DLD1 (cell line): ENCODE results near the gene CFL2.
"Not testable (repeated sequence)": the region's sequence is repeated elsewhere in the genome, so short reads cannot be mapped to it uniquely, and the experiment has no call there.

Experiments
- in situ Hi-C: cut with HindIII; loops from 2 replicates; pipeline ENCODE4 v1.10.0; 2017; ENCODE audit warnings: low sequenced_read_pairs

Gene CFL2

GRCh38 chr14:34711796-34712712 is 2.3 kb downstream of the CFL2 start:
- in situ Hi-C loops = no loop called here

DNA sequence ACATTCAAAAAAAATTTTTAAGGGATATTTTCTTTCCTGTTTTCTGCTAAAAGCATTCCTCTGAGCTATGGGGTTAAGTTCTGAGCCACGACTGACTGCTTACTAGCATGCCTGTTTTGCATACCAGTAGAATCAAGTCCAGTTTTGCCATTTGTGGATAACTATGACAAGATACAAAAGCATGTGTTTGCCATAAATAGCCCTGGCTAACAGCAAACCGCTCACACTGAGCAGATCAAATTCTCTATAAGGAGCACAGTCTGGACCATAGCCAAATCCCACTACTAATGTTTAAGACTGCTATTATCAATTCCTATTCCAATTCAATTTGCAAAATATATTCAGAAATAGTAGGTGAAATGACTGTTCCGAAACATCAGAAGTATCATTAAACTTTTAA is 3.2 kb downstream of the CFL2 start:
- in situ Hi-C loops = no loop called here

DNA sequence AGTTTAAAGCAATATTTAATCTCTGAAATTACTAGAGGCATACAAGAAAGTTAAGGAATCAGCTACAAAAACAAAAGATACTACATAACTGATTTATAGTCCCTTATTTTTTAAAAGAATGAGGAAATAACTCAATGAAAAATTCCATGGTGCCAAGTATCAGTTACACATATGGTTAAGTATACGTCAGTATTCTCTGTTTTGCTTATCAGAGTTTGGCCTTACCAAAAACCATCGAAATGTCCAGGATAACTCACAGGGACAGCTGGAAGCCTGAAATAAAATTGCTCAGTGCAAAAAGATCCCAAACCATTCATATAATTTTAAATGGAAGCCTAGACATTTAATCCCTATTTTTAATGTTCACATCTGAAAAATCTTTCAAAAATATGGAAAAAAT is 3.6 kb downstream of the CFL2 start:
- in situ Hi-C loops = no loop called here

DNA sequence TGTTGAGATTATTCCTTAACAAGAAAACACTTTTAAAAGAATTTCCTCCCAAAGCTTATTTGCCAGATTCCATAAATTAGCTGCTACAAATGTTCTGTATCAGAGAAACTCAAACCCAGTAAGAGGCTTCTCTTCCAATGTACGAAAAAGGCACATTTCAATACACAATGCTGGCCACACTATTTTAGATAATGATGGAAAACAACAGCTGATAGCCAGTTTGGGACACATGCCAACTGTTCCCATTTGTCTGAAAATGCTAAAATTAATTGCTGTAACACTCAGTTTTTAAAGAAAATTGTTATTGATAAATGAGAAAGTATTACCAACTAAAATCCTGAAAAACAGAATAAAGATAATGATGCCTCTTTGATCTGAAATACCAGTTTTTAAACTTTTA is 4.4 kb downstream of the CFL2 start:
- in situ Hi-C loops = no loop called here

DNA sequence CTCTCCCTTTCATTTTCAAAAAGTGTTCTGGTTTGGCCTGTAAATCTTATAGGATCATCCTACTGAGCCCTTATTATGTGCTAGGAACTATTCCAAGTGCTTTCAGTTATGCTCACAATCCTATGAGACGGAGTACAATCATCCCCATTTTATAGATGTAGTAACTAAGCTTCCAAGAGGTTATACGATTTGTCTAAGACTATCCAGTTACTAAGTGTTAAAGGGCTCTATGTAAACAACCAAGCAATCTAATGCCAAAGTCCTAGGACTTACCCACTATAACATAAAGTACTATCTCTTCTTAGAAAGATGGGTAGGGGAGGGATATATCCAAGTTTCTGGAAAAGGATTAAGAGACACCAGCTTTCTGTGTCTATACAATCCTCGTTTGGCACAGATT is 6.7 kb downstream of the CFL2 start:
- in situ Hi-C loops = no loop called here

- in situ Hi-C loops = no loop called here
These were observed 12.6 kb downstream of the CFL2 start for GRCh38 chr14:34701808-34702207.

GRCh38 chr14:34700622-34701130 is 13.7 kb downstream of the CFL2 start:
- in situ Hi-C loops = no loop called here

GRCh38 chr14:34699873-34700621 is 14.3 kb downstream of the CFL2 start:
- in situ Hi-C loops = no loop called here

DNA sequence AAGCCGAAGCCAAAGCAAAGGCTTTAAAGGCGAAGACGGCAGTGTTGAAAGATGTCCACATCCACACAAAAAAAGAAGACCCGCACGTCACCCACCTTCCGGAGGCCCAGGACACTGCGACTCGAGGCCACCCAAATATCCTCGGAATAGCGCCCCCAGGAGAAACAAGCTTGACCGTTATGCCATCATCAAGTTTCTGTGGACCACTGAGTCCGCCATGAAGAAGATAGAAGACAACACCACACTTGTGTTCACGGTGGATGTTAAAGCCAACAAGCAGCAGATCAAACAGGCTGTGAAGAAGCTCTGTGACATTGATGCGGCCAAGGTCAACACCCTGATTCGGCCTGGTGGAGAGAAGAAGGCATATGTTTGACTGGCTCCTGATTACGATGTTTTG is 20.2 kb downstream of the CFL2 start:
- in situ Hi-C loops = not testable (repeated sequence)

DNA sequence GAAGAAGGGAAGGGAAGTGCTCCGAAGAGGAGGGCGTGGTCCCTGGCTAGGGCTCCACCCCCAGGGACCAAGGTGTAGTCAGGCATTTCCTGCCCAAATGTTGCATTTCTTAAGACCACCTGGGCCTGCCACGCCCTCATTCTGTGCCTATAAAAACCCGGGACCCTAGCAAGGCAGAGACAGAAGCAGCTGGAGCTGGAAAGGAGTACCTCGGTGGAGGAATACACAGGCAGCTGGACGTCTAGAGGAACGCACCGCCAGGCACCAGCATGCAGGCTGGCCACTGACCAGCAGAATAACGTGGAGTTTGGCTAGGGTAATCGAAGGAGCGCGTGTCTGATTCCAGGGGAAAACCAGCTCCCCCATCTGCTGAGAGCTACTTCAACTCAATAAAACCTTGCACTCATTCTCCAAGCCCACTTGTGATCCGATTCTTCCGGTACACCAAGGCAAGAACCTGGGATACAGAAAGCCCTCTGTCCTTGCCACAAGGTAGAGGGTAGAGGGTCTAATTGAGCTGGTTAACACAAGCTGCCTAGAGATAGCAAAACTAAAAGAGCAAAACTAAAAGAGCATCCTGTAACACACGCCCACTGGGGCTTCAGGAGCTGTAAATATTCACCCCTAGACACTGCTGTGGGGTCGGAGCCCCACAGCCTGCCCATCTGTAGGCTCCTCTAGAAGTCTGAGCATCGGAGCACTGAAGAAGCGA is 21.0 kb downstream of the CFL2 start:
- in situ Hi-C loops = no loop called here

- in situ Hi-C loops = no loop called here
These were observed 21.5 kb downstream of the CFL2 start for GRCh38 chr14:34692898-34693227.

DNA sequence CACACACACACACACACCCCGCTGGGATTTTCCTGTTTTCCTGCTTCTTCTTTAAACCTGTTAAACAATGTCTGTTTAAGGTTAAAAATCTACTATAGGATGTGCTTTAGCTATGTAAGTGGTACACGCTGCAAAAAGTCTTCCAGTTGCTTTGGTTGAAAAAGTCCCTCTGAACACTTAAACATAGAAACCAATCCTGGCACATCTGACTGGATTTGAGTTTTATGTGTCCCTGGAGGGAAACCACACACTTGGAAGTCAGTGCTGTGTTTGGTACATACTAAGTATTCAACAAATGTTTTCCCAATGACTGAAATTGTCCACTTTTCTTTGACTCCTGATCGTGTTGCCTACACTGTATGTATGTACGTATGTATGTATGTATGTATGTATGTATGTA is 22.0 kb downstream of the CFL2 start:
- in situ Hi-C loops = no loop called here

- in situ Hi-C loops = no loop called here
These were observed 23.2 kb downstream of the CFL2 start for GRCh38 chr14:34691206-34691605.

GRCh38 chr14:34688470-34689206 is 25.8 kb downstream of the CFL2 start:
- in situ Hi-C loops = no loop called here

- in situ Hi-C loops = no loop called here
These were observed 28.5 kb downstream of the CFL2 start for GRCh38 chr14:34685819-34686428.

GRCh38 chr14:34684578-34684977 is 29.8 kb downstream of the CFL2 start:
- in situ Hi-C loops = no loop called here

DNA sequence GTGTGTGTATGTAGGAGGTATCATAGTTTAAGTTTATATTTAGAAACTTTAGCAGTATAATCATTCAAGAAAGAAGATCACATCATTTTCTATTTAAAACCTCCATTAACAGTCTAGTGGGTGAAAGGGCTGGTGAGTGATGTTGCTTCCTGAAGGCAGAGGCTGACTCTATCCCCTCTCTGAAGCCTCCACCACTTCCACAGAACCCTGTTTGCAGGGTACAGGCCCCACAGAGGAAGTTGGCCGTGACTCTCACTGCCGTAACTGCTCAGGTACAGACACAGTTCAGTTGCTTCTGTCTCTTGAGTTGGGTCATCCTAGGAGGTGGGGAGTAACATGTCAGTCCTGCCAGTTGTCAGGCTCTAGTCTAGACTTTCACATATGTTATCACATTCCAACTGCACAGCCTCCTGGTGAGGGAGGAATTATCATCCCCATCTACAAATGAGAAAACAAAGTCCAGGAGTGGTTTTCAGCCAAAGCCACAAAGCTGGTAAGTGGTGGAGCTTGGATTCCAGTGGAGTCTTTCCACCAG is 31.5 kb downstream of the CFL2 start:
- in situ Hi-C loops = no loop called here

DNA sequence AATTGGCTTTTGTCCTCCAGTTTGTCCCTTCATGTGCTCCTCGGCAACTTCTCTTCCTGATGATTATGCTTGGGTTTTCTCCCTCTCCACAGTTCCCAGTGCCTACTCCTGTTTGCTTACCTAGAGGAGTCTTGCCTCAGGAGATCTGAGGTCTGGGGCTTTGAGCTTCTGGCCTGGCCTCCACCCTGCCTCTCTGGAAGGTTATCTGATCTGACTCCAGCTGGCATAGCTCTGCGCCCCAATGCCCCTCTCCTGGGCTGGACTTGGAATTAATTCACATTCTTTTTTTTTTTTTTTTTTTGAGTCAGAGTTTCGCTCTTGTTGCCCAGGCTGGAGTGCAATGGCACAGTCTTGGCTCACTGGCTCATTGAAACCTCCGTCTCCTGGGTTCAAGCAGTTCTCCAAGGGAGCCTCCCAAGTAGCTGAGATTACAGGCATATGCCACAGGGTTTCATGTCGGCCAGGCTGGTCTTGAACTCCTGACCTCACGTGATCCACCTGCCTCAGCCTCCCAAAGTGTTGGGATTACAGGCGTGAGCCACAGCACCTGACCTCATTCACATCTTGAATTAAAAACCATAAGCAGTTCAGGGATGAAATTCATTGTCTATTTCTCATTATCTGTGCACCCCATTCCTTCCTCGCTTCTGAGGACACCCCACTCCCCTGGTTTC is 33.5 kb downstream of the CFL2 start:
- in situ Hi-C loops = no loop called here

DNA sequence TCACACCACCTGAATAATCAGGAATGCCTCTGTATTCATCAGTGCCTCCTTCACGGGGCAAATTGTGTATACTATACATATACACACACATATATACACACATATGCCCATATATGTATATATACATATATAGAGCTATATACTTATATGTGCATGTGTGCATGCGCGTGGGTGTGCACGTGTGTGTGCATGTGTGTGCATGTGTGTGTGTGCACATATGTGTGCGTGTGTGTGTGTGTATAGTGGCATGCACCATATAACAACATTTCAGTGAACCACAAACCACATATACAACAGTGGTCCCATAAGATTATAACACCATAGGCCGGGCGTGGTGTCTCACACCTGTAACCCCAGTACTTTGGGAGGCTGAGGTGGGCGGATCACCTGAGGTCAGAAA is 35.7 kb downstream of the CFL2 start:
- in situ Hi-C loops = no loop called here

DNA sequence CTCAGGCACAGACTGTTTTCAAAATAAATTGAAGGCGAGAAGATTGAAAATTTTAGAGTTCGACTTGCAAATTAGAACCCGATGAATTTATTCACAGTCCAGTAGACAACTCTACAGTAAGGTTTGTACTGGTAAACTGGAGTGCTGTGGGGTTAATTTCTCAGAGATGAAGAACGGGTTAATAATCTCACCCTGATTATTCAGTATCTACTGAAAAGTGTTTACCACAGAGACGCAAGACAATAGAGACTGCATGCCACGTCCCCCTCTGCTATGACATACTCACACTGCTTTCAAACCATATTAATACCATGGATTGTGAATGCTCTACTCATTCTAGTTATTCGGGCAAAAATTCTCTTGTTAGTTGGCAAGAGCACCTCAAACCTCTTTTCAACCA is 36.1 kb downstream of the CFL2 start:
- in situ Hi-C loops = no loop called here
